Measurements from ENCODE around the gene TAF1A. TPM values are rescaled to one million over a fixed set of nuclear protein-coding genes. Genes with fewer than 3 reads are reported as not detected.

Gene TAF1A
- total and polyA plus RNA-seq, 10 of the 15 experiments (the other 5 are each of a cell fraction or from before 2014, with no cell fraction given) = 7.7 to 17.9 (median 12.0) TPM

GRCh38 chr1:222522105-222522915 is 67.4 kb downstream of the TAF1A start (continued):
- TF ChIP-seq ZBTB4 (CRISPR knock-in tag; IDR thresholded peaks at IDR 0.05) (no peak), ZZZ3 (IDR thresholded peaks at IDR 0.05; ENCODE audit: control insufficient read depth, insufficient read length, low read depth) (no peak), CTCF (IDR thresholded peaks at IDR 0.05 in 2 of 3, conservative IDR thresholded peaks at IDR 0.05 in 1 of 3; ENCODE audit: control insufficient read depth in 2 of 3, extremely low read depth in 1 of 3, insufficient read depth in 1 of 3, low read depth in 3 of 3, low read length in 3 of 3) (no peak), TCF3 (IDR thresholded peaks at IDR 0.05; ENCODE audit: borderline replicate concordance, insufficient read depth, low read depth, low read length) (no peak), CUX1 (IDR thresholded peaks at IDR 0.05; ENCODE audit: insufficient replicate concordance, low read depth, low read length) (no peak), ZNF592 (IDR thresholded peaks at IDR 0.05) (no peak), E2F4 (IDR thresholded peaks at IDR 0.05; ENCODE audit: low read depth, low read length) (no peak), HDAC2 (IDR thresholded peaks at IDR 0.05) (no peak), KDM1A (IDR thresholded peaks at IDR 0.05; ENCODE audit: borderline replicate concordance) (no peak)

Measured in GM12878 (cell line).